PC-9 (cell line): ENCODE data around the gene MAGI1.

Experiments used
- CTCF ChIP-seq: fragments of 200-600 bp; sonication (generic); conservative IDR thresholded peaks from 2 replicates; pipeline ENCODE4 v1.6.1; 2017; ENCODE audit warnings: mixed run types, antibody characterized with exemption, mild to moderate bottlenecking, moderate library complexity
- EZH2 ChIP-seq: fragments of 200-600 bp; sonication (generic); IDR thresholded peaks from 2 replicates; pipeline ENCODE4 v1.8.0; 2017; ENCODE audit warnings: antibody characterized with exemption, low read depth

- TF ChIP-seq CTCF (no peak), EZH2 (no peak)
Observed at GRCh38 chr3:65897766-65898165, 141.0 kb downstream of the MAGI1 start.
